Astrocyte (in vitro differentiated cells and primary cell): ENCODE results near the gene STX17.

Experiments
- CTCF ChIP-seq: IDR thresholded peaks from 2 replicates; pipeline ENCODE4 v1.5.1; 2011; ENCODE audit warnings: low read depth, mild to moderate bottlenecking, inconsistent platforms, low read length, moderate library complexity; ENCODE audit not compliant: insufficient read depth
- EZH2 ChIP-seq: IDR thresholded peaks from 2 replicates; pipeline ENCODE4 v1.6.1; 2012; ENCODE audit warnings: mild to moderate bottlenecking, low read length, inconsistent platforms; ENCODE audit not compliant: insufficient read depth

- TF ChIP-seq CTCF (no peak), EZH2 (no peak)
Measured at GRCh38 chr9:99895510-99895909, 10.9 kb upstream of the STX17 start.
